A549 (cell line): Measurements from ENCODE around the gene LRRC47.

ENCODE experiments used
- EP300 ChIP-seq, 2 experiments: fragments of >200 bp; sonication (Bioruptor Twin); formaldehyde crosslinking; IDR thresholded peaks; 2 replicates in 1 of 2; 3 replicates in 1 of 2; pipeline ENCODE4 v1.6.1; 2016 to 2017
- HOXA7 ChIP-seq: fragments of 250-450 bp; sonication (Bioruptor Pico); IDR thresholded peaks from 2 replicates; pipeline ENCODE4 v1.5.0; 2020; ENCODE audit warnings: mild to moderate bottlenecking, moderate library complexity
- HOXB5 ChIP-seq: fragments of 250-450 bp; sonication (Bioruptor Pico); IDR thresholded peaks from 2 replicates; pipeline ENCODE4 v1.5.0; 2020; ENCODE audit warnings: mild to moderate bottlenecking, moderate library complexity
- JUN ChIP-seq, 2 experiments: fragments of >200 bp; sonication (Bioruptor Twin); formaldehyde crosslinking; IDR thresholded peaks; 2 replicates in 1 of 2; 3 replicates in 1 of 2; pipeline ENCODE4 v1.6.1; 2016 to 2017
- KDM1A ChIP-seq: fragments of 200-600 bp; sonication (generic); IDR thresholded peaks from 2 replicates; pipeline ENCODE4 v1.6.1; 2016; ENCODE audit warnings: low read depth, mild to moderate bottlenecking
- MYC ChIP-seq: IDR thresholded peaks from 2 replicates; pipeline ENCODE4 v1.6.1; 2012; ENCODE audit warnings: mild to moderate bottlenecking, inconsistent platforms, low read length, improper control_type of control experiment, borderline replicate concordance
- POLR2A ChIP-seq: IDR thresholded peaks from 2 replicates; pipeline ENCODE4 v1.6.1; 2012; ENCODE audit warnings: mild to moderate bottlenecking, low read length
- TP53 ChIP-seq: fragments of 250-450 bp; sonication (Bioruptor Pico); IDR thresholded peaks from 2 replicates; pipeline ENCODE4 v1.5.0; 2021; ENCODE audit warnings: mild to moderate bottlenecking, moderate library complexity
- TF ChIP-seq, protein P1 (sequence below): IDR thresholded peaks from 2 replicates; pipeline ENCODE4 v1.6.1; 2012
- TF ChIP-seq, protein P2 (sequence below): fragments of >200 bp; sonication (Bioruptor Twin); formaldehyde crosslinking; IDR thresholded peaks from 3 replicates; pipeline ENCODE4 v1.5.1; 2016
- TF ChIP-seq, protein P3 (sequence below): fragments of >200 bp; sonication (Bioruptor Twin); formaldehyde crosslinking; IDR thresholded peaks from 3 replicates; pipeline ENCODE4 v1.6.1; 2016
- TF ChIP-seq, protein P4 (sequence below): fragments of 250-450 bp; sonication (Bioruptor Pico); IDR thresholded peaks from 2 replicates; pipeline ENCODE4 v1.5.0; 2020; ENCODE audit warnings: low read depth, mild to moderate bottlenecking, moderate library complexity
- TF ChIP-seq, protein P5 (sequence below): IDR thresholded peaks from 2 replicates; pipeline ENCODE4 v1.6.1; 2012; ENCODE audit warnings: low read depth, borderline replicate concordance

DNA sequence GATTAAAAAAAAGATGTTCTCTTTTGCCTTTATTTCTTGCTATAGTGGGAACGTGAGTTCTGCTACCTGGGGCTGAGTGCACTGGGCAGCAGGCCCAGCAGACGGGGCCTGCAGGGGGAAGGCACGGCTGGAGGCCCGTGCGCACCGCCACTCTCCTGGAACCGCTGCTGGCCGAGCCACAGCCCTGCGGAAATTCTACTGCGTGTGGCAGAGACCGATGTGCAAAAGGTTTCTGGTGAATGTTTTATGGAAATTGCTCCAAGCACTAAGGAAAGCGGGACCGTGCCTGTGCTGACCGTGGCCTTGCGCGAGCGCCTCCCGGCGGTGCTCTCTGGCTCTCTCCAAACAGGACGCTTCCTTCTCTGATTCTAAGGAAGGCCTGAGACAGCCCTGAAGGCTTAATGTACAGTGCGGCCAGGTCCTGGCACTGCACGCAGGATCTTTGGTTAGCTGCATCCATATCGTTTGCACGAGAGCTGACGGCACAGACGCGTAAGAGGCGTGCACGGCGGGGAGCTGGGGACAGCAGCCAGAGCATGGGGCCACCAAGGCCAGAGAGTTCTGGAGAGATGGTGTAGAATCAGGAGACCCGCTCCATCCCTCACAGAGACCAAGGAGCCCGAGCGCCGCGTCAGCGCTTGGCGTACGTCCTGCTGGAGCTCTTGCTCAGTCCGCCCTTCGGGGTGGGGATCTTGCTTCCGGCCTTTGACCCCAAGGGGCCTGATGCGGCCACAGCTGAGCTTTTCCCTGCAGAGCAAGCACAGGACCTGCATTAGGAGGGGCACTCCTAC, 18.7 kb upstream of the LRRC47 start:
- TF ChIP-seq HOXA7 (no peak), MYC (no peak), HOXB5 (CRISPR knock-in tag) (no peak), POLR2A (no peak), TP53 (CRISPR knock-in tag) (no peak), JUN (IDR thresholded peaks at IDR 0.05) (no peak), EP300 (IDR thresholded peaks at IDR 0.05) (no peak), KDM1A (no peak)
- TF ChIP-seq, protein P1, sequence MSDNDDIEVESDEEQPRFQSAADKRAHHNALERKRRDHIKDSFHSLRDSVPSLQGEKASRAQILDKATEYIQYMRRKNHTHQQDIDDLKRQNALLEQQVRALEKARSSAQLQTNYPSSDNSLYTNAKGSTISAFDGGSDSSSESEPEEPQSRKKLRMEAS, result no peak
- TF ChIP-seq, protein P2, sequence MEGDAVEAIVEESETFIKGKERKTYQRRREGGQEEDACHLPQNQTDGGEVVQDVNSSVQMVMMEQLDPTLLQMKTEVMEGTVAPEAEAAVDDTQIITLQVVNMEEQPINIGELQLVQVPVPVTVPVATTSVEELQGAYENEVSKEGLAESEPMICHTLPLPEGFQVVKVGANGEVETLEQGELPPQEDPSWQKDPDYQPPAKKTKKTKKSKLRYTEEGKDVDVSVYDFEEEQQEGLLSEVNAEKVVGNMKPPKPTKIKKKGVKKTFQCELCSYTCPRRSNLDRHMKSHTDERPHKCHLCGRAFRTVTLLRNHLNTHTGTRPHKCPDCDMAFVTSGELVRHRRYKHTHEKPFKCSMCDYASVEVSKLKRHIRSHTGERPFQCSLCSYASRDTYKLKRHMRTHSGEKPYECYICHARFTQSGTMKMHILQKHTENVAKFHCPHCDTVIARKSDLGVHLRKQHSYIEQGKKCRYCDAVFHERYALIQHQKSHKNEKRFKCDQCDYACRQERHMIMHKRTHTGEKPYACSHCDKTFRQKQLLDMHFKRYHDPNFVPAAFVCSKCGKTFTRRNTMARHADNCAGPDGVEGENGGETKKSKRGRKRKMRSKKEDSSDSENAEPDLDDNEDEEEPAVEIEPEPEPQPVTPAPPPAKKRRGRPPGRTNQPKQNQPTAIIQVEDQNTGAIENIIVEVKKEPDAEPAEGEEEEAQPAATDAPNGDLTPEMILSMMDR, result no peak
- TF ChIP-seq, protein P3, sequence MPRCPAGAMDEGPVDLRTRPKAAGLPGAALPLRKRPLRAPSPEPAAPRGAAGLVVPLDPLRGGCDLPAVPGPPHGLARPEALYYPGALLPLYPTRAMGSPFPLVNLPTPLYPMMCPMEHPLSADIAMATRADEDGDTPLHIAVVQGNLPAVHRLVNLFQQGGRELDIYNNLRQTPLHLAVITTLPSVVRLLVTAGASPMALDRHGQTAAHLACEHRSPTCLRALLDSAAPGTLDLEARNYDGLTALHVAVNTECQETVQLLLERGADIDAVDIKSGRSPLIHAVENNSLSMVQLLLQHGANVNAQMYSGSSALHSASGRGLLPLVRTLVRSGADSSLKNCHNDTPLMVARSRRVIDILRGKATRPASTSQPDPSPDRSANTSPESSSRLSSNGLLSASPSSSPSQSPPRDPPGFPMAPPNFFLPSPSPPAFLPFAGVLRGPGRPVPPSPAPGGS, result no peak
- TF ChIP-seq, protein P4, sequence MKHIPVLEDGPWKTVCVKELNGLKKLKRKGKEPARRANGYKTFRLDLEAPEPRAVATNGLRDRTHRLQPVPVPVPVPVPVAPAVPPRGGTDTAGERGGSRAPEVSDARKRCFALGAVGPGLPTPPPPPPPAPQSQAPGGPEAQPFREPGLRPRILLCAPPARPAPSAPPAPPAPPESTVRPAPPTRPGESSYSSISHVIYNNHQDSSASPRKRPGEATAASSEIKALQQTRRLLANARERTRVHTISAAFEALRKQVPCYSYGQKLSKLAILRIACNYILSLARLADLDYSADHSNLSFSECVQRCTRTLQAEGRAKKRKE, result no peak
- TF ChIP-seq, protein P5, sequence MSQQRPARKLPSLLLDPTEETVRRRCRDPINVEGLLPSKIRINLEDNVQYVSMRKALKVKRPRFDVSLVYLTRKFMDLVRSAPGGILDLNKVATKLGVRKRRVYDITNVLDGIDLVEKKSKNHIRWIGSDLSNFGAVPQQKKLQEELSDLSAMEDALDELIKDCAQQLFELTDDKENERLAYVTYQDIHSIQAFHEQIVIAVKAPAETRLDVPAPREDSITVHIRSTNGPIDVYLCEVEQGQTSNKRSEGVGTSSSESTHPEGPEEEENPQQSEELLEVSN, result no peak
